GM12891 (cell line): ENCODE measurements around the gene LRIG2.

Experiments used
- POLR2A ChIP-seq: IDR thresholded peaks from 2 replicates; pipeline ENCODE4 v1.6.1; 2011; ENCODE audit warnings: low read depth, low read length, control low read depth
- POLR2AphosphoS5 ChIP-seq: IDR thresholded peaks from 2 replicates; pipeline ENCODE4 v1.6.1; 2011; ENCODE audit warnings: low read depth, low read length, control low read depth
- POU2F2 ChIP-seq: IDR thresholded peaks from 2 replicates; pipeline ENCODE4 v1.6.1; 2011; ENCODE audit warnings: low read depth, mild to moderate bottlenecking, control low read depth, low read length, moderate library complexity
- SPI1 ChIP-seq: IDR thresholded peaks from 2 replicates; pipeline ENCODE4 v1.6.1; 2011; ENCODE audit warnings: low read depth, low read length, control low read depth
- TAF1 ChIP-seq: IDR thresholded peaks from 2 replicates; pipeline ENCODE4 v1.6.1; 2011; ENCODE audit warnings: low read depth, low read length, control low read depth

GRCh38 chr1:113138778-113139177 is 65.8 kb downstream of the LRIG2 start:
- TF ChIP-seq POLR2A (no peak), POU2F2 (no peak), POLR2AphosphoS5 (no peak), TAF1 (no peak), SPI1 (no peak)
